Testis (tissue), 2 donors: ENCODE results near the gene SAP30BP.

Experiments
- POLR2A ChIP-seq: fragments of 450-650 bp; IDR thresholded peaks from one replicate; pipeline ENCODE4 v1.6.1; 2017; ENCODE audit warnings: antibody characterized with exemption, mild to moderate bottlenecking, moderate library complexity
- TF ChIP-seq, protein P1 (sequence below), 3 experiments: fragments of 450-650 bp in 2 of 3; fragments of 200-600 bp in 1 of 3; sonication (generic) in 1 of 3; IDR thresholded peaks; one replicate each; pipeline ENCODE4 v1.5.1; 2016 to 2019; ENCODE audit warnings: antibody characterized with exemption in 3 of 3, mild to moderate bottlenecking in 2 of 3, moderate library complexity in 1 of 3

DNA sequence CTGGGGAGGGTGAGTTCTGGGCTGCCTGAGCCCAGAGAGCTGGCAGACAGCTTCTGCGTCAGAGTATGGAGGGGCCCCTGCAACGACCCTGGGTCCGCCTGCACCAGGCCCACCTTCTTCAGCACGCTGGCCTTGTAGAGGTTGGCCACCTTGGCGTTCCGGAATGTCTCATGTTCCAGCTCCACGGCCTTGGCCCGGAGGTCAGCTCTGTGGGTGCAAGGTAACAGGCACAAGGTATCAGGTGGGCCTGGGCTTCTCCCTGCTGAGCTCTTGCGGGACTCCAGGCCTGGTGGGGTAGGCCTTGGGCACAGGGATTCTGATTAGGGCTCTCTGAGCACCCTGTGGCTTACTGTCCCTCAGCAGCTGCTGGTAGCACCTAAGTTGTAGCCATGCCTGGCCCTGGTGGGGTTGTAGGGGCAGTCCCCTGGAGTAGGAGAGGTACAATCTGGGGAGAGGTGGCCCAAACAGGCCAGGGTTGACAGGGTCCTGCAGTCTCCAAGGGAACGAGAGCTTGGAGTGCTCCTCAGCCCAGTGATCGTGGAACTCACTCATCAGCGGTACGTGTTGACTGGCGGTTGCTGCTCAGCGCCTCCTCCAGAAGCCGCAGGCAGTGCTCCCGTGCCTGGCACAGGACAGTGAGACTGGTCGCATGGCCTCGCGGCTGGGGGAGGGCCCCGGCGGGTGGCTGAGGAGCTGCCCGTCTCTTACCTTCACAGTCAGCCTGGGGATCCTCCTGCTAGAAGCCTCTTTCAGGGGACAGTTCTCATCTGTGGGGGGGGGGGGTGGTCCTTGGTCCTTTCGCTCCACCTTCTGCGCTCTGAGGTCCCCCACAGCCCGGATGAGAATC is 36.8 kb upstream of the SAP30BP start:
- no peak for TF ChIP-seq POLR2A
- TF ChIP-seq, protein P1, sequence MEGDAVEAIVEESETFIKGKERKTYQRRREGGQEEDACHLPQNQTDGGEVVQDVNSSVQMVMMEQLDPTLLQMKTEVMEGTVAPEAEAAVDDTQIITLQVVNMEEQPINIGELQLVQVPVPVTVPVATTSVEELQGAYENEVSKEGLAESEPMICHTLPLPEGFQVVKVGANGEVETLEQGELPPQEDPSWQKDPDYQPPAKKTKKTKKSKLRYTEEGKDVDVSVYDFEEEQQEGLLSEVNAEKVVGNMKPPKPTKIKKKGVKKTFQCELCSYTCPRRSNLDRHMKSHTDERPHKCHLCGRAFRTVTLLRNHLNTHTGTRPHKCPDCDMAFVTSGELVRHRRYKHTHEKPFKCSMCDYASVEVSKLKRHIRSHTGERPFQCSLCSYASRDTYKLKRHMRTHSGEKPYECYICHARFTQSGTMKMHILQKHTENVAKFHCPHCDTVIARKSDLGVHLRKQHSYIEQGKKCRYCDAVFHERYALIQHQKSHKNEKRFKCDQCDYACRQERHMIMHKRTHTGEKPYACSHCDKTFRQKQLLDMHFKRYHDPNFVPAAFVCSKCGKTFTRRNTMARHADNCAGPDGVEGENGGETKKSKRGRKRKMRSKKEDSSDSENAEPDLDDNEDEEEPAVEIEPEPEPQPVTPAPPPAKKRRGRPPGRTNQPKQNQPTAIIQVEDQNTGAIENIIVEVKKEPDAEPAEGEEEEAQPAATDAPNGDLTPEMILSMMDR (IDR thresholded peaks at IDR 0.05): no peak
